OCI-LY3 (cell line): Measurements from ENCODE around the gene CSRNP3.

Experiments used
- H2AFZ ChIP-seq: fragments of 200-600, 300-600 bp; shearing (Covaris generic); 2 replicates; pipeline ENCODE4 v1.6.0; 2014; ENCODE audit warnings: antibody characterized with exemption, low read depth, low read length
- H3K27ac ChIP-seq: fragments of 200-600, 300-600 bp; sonication (generic); 2 replicates; pipeline ENCODE4 v1.5.1; 2014; ENCODE audit warnings: mild to moderate bottlenecking, low read length, moderate library complexity, mixed read lengths
- H3K27me3 ChIP-seq: fragments of 200-600, 300-600 bp; sonication (generic); 2 replicates; pipeline ENCODE4 v1.6.1; 2014; ENCODE audit warnings: low read depth, low read length, mixed read lengths
- H3K36me3 ChIP-seq: fragments of 200-600, 300-600 bp; sonication (generic); replicated peaks from 2 replicates; pipeline ENCODE3; 2014; ENCODE audit warnings: low read depth, low read length, mixed read lengths
- H3K4me1 ChIP-seq: fragments of 300-600, 200-600 bp; sonication (generic); 2 replicates; pipeline ENCODE4 v1.6.1; 2014; ENCODE audit warnings: low read length, mixed read lengths
- H3K4me2 ChIP-seq: fragments of 200-600, 300-600 bp; sonication (generic); 2 replicates; pipeline ENCODE4 v1.6.1; 2014; ENCODE audit warnings: low read length, mixed read lengths
- H3K4me3 ChIP-seq: fragments of 300-600, 200-600 bp; sonication (generic); 2 replicates; pipeline ENCODE4 v1.5.1; 2014; ENCODE audit warnings: antibody characterized with exemption, mild to moderate bottlenecking, low read length, moderate library complexity
- H3K79me2 ChIP-seq: fragments of 300-600, 200-600 bp; shearing (Covaris generic); 2 replicates; pipeline ENCODE4 v1.6.1; 2014; ENCODE audit warnings: mild to moderate bottlenecking, low read length, mixed read lengths
- H3K9ac ChIP-seq: fragments of 300-600, 200-600 bp; shearing (Covaris generic); 2 replicates; pipeline ENCODE4 v1.6.0; 2014; ENCODE audit warnings: mild to moderate bottlenecking, low read length, moderate library complexity
- H3K9me3 ChIP-seq: fragments of 200-600, 300-600 bp; shearing (Covaris generic); 2 replicates; pipeline ENCODE4 v1.6.1; 2014; ENCODE audit warnings: low read length, mixed read lengths; ENCODE audit not compliant: insufficient read depth
- H4K20me1 ChIP-seq: fragments of 200-600, 300-600 bp; sonication (generic); 2 replicates; pipeline ENCODE4 v1.6.1; 2016; ENCODE audit warnings: low read length, mixed read lengths; ENCODE audit not compliant: insufficient read depth
- CTCF ChIP-seq: fragments of 200-600, 300-600 bp; sonication (generic); IDR thresholded peaks from 2 replicates; pipeline ENCODE4 v1.5.1; 2014; ENCODE audit warnings: antibody characterized with exemption, low read length, low read depth
- EZH2phosphoT487 ChIP-seq: fragments of 200-600 bp; shearing (Covaris generic); IDR thresholded peaks from 2 replicates; pipeline ENCODE4 v1.6.1; 2018; ENCODE audit warnings: antibody characterized with exemption, mixed run types, low read depth

The CSRNP3 gene

GRCh38 chr2:165572151-165572550 lies 102.7 kb downstream of the CSRNP3 start:
- peaks cover 3% of the 10 kb centered on the region; the same call in 1 of the 2 replicates for H3K4me1 ChIP-seq
- TF ChIP-seq EZH2phosphoT487 (no peak), CTCF (no peak)
- H3K27ac ChIP-seq: no peak overlapping the region
- no peak overlapping the region for H3K4me3 ChIP-seq
- no peak overlapping the region for H2AFZ ChIP-seq
- no peaks in the 10 kb centered on the region for H4K20me1 ChIP-seq
- no peak overlapping the region for H3K4me2 ChIP-seq
- no peaks in the 10 kb centered on the region for H3K9me3 ChIP-seq
- H3K9ac ChIP-seq: no peak overlapping the region
- no peaks in the 10 kb centered on the region for H3K36me3 ChIP-seq
- no peaks in the 10 kb centered on the region for H3K79me2 ChIP-seq
- 0 out of 2 replicates have a peak, but pooled peaks cover under 1% of the 10 kb centered on the region for H3K27me3 ChIP-seq

- no peak overlapping the region for H3K9ac ChIP-seq
- peak overlapping the region; percentile 74 for H3K4me3 ChIP-seq
- H4K20me1 ChIP-seq: no peaks in the 10 kb centered on the region
- H3K27ac ChIP-seq: no peak overlapping the region
- no peak for TF ChIP-seq CTCF
- H3K79me2 ChIP-seq: no peaks in the 10 kb centered on the region
- H3K36me3 ChIP-seq: no peaks in the 10 kb centered on the region
- H3K4me1 ChIP-seq: peaks cover 3% of the 10 kb centered on the region; the same call in 1 of the 2 replicates
- H3K4me2 ChIP-seq: peak overlapping the region; percentile 79
- no peaks in the 10 kb centered on the region for H3K27me3 ChIP-seq
- H3K9me3 ChIP-seq: no peaks in the 10 kb centered on the region
- H2AFZ ChIP-seq: peak overlapping the region; percentile 94
Measured at GRCh38 chr2:165573534-165574461, 104.3 kb downstream of the CSRNP3 start.

DNA sequence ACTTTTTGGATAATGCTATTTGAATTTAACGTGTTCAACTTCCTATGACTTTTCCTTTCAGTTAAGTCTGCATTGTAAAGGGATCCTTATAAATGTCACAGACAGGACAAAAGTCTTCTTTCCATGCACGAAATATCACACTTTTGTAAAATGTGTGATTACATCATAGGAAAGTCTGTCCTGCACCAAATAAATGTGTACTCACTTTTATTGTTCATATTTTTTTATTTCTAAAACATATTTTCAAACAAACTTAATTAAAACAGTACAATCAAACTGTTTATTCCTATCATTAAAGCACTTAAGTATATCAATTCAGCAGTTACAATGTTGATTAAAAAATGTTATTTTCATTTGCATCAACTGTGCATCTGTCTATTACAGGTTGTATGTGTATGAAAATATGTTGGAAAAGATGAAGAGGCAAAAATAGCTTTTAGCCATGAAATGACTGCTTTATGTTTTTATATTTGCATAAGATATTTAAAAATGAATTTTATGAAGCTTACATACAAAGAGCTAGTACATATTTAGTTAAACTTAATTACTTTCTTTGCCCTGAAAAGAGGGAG lies 105.6 kb downstream of the CSRNP3 start:
- Histone ChIP-seq H3K4me2 (no peak overlapping the region), H4K20me1 (no peaks in the 10 kb centered on the region), H3K4me1 (peaks cover 3% of the 10 kb centered on the region; the same call in 1 of the 2 replicates), H3K27me3 (no peaks in the 10 kb centered on the region), H3K79me2 (no peaks in the 10 kb centered on the region), H2AFZ (no peak overlapping the region), H3K27ac (no peak overlapping the region), H3K4me3 (no peak overlapping the region), H3K9me3 (no peaks in the 10 kb centered on the region), H3K9ac (no peak overlapping the region), H3K36me3 (no peaks in the 10 kb centered on the region)
- TF ChIP-seq EZH2phosphoT487 (no peak), CTCF (no peak)

GRCh38 chr2:165576409-165577154 lies 107.1 kb downstream of the CSRNP3 start:
- Histone ChIP-seq H3K9ac (no peak overlapping the region), H3K4me2 (no peak overlapping the region), H3K79me2 (no peaks in the 10 kb centered on the region), H4K20me1 (no peaks in the 10 kb centered on the region), H3K9me3 (no peaks in the 10 kb centered on the region), H3K36me3 (no peaks in the 10 kb centered on the region), H3K4me3 (no peak overlapping the region), H3K27ac (no peak overlapping the region), H3K27me3 (no peaks in the 10 kb centered on the region), H2AFZ (no peak overlapping the region), H3K4me1 (peaks cover 3% of the 10 kb centered on the region; the same call in 1 of the 2 replicates)
- TF ChIP-seq CTCF (no peak), EZH2phosphoT487 (no peak)
